PC-9 (cell line): ENCODE results near the gene PJVK.

ENCODE experiments used
- CTCF ChIP-seq: fragments of 200-600 bp; sonication (generic); conservative IDR thresholded peaks from 2 replicates; pipeline ENCODE4 v1.6.1; 2017; ENCODE audit warnings: mixed run types, antibody characterized with exemption, mild to moderate bottlenecking, moderate library complexity
- EZH2 ChIP-seq: fragments of 200-600 bp; sonication (generic); IDR thresholded peaks from 2 replicates; pipeline ENCODE4 v1.8.0; 2017; ENCODE audit warnings: antibody characterized with exemption, low read depth

DNA sequence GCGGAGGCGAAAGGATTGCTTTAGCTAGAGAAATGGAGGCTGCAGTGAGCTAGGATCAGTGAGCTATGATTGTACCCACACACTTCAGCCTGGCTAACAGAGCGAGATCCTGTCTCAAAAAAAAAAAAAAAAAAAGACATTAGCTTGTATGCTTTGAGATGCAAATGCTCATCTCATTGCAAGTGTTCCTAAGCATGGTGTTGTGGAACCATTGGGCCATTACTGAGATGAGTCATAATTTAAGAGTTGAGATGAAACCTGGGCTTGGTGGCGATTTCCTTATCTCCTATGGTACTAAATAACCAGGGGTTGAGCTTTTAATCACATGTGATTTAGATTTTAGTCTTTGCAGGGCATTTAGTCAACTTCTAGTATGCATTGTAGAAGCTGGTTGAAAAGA is 31.3 kb downstream of the PJVK start:
- TF ChIP-seq CTCF (no peak), EZH2 (no peak)
